Ascending aorta (tissue), 2 donors: Measurements from ENCODE around the gene ARHGEF12. TPM values are rescaled to one million over a fixed set of nuclear protein-coding genes. Genes with fewer than 3 reads are reported as not detected.

ENCODE experiments used
- DNase-seq, 2 donors: peaks; one replicate each; pipeline ENCODE4 v3.0.0-alpha.2; 2019; ENCODE audit warnings: low spot score in 2 of 2
- H3K27ac ChIP-seq, 2 donors: fragments of 200-600 bp; sonication (generic); one replicate each; pipeline ENCODE4 v1.5.1; 2016 to 2017; ENCODE audit warnings: mild to moderate bottlenecking in 1 of 2
- H3K27me3 ChIP-seq: fragments of 200-600 bp; sonication (generic); one replicate; pipeline ENCODE4 v1.5.1; 2017
- H3K36me3 ChIP-seq, 2 donors: fragments of 200-600 bp; sonication (generic); one replicate each; pipeline ENCODE4 v1.5.1; 2016
- H3K4me1 ChIP-seq, 2 donors: fragments of 200-600 bp; sonication (generic); one replicate each; pipeline ENCODE4 v1.5.1; 2016 to 2017; ENCODE audit warnings: mild to moderate bottlenecking in 1 of 2
- H3K4me3 ChIP-seq, 2 donors: fragments of 200-600 bp; sonication (generic); one replicate each; pipeline ENCODE4 v1.5.1; 2016 to 2017; ENCODE audit warnings: mild to moderate bottlenecking in 1 of 2
- H3K9me3 ChIP-seq, 2 donors: fragments of 200-600 bp; sonication (generic); one replicate each; pipeline ENCODE4 v1.5.1; 2016
- intact Hi-C: fragments of 100-400 bp; cut with DNase I; formaldehyde crosslinking; loops from one replicate; pipeline ENCODE4 v1.15.1; 2023
- total RNA-seq: library from RNA; depleted of rRNA; stranded (reverse); fragments of >200 nt; gene quantifications from one replicate; pipeline ENCODE4 v1.1.0, GENCODE V29; 2016
- TF ChIP-seq, protein P1 (sequence below), 3 experiments: fragments of 200-600 bp in 2 of 3; fragments of 450-650 bp in 1 of 3; sonication (generic) in 2 of 3; IDR thresholded peaks; one replicate each; pipeline ENCODE4 v1.5.1; 2016 to 2019; ENCODE audit warnings: antibody characterized with exemption in 3 of 3, mild to moderate bottlenecking in 1 of 3, moderate library complexity in 1 of 3

Gene ARHGEF12
- total RNA-seq, 1 donor from 2014 or later: 65.9 TPM

DNA sequence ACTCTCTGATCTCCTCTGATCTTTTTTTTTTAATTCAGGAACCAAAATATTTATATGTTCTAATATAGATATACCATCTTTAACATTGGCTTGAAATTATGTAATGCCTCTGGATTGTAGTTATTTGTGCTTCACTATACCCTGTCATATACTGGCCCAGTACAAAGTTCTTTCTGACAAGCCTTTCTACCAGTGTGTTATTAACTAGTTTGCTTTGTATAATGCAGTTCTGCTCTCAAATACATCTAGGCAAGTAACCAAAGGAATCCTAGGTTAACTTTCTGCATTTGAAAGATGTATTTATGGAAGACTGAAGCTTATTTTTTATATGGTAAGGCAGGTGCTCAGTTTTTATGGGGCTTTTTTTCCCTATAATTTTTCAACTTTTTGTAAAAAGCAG is 36.1 kb downstream of the ARHGEF12 start:
- Histone ChIP-seq H3K4me1 (peaks cover 0 to 4% of the 10 kb centered on the region in 2 donors), H3K4me3 (no peak overlapping the region), H3K27me3 (no peaks in the 10 kb centered on the region), H3K27ac (no peak overlapping the region), H3K9me3 (no peaks in the 10 kb centered on the region), H3K36me3 (no peaks in the 10 kb centered on the region)
- intact Hi-C loops: no loop called here
- TF ChIP-seq, protein P1, sequence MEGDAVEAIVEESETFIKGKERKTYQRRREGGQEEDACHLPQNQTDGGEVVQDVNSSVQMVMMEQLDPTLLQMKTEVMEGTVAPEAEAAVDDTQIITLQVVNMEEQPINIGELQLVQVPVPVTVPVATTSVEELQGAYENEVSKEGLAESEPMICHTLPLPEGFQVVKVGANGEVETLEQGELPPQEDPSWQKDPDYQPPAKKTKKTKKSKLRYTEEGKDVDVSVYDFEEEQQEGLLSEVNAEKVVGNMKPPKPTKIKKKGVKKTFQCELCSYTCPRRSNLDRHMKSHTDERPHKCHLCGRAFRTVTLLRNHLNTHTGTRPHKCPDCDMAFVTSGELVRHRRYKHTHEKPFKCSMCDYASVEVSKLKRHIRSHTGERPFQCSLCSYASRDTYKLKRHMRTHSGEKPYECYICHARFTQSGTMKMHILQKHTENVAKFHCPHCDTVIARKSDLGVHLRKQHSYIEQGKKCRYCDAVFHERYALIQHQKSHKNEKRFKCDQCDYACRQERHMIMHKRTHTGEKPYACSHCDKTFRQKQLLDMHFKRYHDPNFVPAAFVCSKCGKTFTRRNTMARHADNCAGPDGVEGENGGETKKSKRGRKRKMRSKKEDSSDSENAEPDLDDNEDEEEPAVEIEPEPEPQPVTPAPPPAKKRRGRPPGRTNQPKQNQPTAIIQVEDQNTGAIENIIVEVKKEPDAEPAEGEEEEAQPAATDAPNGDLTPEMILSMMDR (IDR thresholded peaks at IDR 0.05): no peak
- DNase-seq: no peak

DNA sequence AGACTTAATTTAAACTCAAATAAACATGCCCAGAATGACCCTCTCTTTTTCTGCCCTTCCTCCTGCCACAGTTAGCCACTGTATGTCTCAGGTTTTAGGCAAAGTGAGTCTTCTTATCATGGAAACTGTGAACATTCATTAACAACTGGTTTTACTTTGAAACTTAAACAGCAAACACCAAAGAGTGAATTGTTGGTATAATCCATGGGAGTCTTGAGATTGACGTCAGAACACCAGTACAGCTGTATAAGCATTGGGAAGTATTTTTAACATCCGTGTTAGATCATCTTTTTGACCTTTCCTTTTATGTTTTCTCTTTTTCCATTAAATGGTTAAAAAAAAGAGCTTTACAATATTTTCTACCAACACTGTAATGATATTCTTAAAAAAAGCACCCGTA is 38.9 kb downstream of the ARHGEF12 start:
- TF ChIP-seq, protein P1 (IDR thresholded peaks at IDR 0.05): no peak
- intact Hi-C loops: no loop called here
- Histone ChIP-seq H3K36me3 (no peaks in the 10 kb centered on the region), H3K27ac (no peak overlapping the region), H3K27me3 (no peaks in the 10 kb centered on the region), H3K4me1 (peaks cover 0 to 6% of the 10 kb centered on the region in 2 donors), H3K4me3 (no peak overlapping the region), H3K9me3 (no peaks in the 10 kb centered on the region)
- DNase-seq: no peak

DNA sequence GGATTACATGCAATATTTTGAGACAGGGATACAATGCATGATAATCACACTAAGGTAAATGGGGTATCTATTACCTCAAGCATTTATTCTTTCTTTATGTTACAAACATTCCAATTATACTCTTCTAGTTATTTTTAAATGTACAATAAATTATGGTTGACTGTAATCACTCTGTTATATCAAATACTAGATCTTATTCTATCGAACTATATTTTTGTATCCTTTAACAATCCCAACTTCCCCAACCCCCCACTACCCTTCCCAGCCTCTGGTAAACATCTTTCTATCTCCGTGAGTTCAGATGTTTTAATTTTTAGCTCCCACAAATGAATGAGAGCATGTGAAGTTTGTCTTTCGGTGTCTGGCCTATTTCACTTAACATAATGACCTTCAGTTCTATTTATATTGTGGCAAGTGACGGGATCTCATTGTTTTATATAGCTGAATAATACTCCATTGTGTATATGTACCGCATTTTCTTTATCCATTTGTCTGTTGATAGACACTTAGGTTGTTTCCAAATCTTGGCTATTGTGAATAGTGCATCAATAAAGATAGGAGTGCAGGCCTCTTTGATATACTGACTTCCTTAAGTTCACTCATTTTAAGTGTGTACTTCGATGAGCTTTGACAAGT is 40.5 kb downstream of the ARHGEF12 start:
- intact Hi-C loops: no loop called here
- H3K36me3 ChIP-seq: no peaks in the 10 kb centered on the region
- TF ChIP-seq, protein P1 (IDR thresholded peaks at IDR 0.05): no peak
- H3K27me3 ChIP-seq: no peaks in the 10 kb centered on the region
- H3K27ac ChIP-seq: no peak overlapping the region
- no peak overlapping the region for H3K4me3 ChIP-seq
- no peak for DNase-seq
- H3K4me1 ChIP-seq: peaks cover 0 to 7% of the 10 kb centered on the region in 2 donors
- H3K9me3 ChIP-seq: no peaks in the 10 kb centered on the region

DNA sequence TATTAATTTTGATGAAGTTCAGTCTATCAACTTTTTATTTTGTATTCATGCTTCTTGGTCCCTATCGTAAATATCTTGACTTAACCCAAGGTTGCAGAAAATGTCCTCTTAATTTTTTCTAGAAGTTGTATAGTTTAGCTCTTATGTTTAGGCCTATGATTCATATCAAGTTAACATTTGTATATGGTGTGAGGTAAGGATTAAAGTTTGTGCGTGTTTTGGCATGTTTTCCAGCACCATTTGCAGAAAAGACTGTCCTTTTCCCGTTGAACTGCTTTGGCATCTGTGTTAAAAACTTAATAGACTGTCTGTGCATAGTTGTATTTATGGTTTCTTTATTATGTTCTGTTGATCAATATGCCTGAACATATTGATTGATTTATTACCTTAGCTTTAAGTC is 42.3 kb downstream of the ARHGEF12 start:
- TF ChIP-seq, protein P1 (IDR thresholded peaks at IDR 0.05): no peak
- no peak for DNase-seq
- H3K4me1 ChIP-seq: peaks cover 0 to 7% of the 10 kb centered on the region in 2 donors
- intact Hi-C loops: no loop called here
- no peaks in the 10 kb centered on the region for H3K27me3 ChIP-seq
- no peak overlapping the region for H3K27ac ChIP-seq
- H3K36me3 ChIP-seq: no peaks in the 10 kb centered on the region
- H3K4me3 ChIP-seq: no peak overlapping the region
- no peaks in the 10 kb centered on the region for H3K9me3 ChIP-seq

DNA sequence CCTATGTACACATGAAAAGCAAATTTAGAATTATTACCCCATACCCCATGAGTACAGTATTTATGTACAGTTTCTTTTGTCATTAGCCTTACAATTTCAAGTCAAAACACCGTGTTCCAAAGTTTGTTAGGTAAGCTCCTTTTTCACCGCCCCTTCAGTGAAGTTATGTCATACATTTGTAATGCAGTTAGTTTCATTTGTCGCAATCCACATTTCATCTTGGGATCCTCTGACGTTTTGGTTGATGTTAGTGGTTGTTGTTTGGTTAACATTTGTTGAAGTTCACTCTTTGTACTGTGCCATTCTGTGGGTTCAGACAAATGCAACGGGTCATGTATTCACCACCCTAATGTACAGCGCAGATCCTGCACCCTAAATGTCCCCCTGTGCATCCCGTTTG is 45.2 kb downstream of the ARHGEF12 start:
- Histone ChIP-seq H3K4me3 (no peak overlapping the region), H3K27me3 (no peaks in the 10 kb centered on the region), H3K27ac (no peak overlapping the region), H3K9me3 (no peaks in the 10 kb centered on the region), H3K36me3 (no peaks in the 10 kb centered on the region), H3K4me1 (peaks cover 0 to 15% of the 10 kb centered on the region in 2 donors)
- TF ChIP-seq, protein P1 (IDR thresholded peaks at IDR 0.05): no peak
- intact Hi-C loops: no loop called here
- no peak for DNase-seq
